Measurements from ENCODE around the gene DOC2B. TPM values are rescaled to one million over a fixed set of nuclear protein-coding genes. Genes with fewer than 3 reads are reported as not detected.

Gene DOC2B
- total RNA-seq (2021), result 2.1 to 2.7 TPM (median 2.5 TPM) in 3 replicates
- percentile 31 among the genes with signal in this experiment for Bru-seq, nascent RNA
- long read RNA-seq, experiment 1, full-length matches to known transcripts, result 3 of 6 reads
- long read RNA-seq, experiment 1, partial matches to known transcripts, result 0 of 6 reads
- long read RNA-seq, experiment 1, other reads (novel, unspliced or antisense), result 3 of 6 reads
- long read RNA-seq, experiment 2, partial matches to known transcripts, result 1 of 4 reads
- long read RNA-seq, experiment 2, other reads (novel, unspliced or antisense), result 3 of 4 reads
- long read RNA-seq, experiment 3, result 0 reads

- Mint-ChIP-seq H3K27me3 (ENCODE audit: low read depth) (peaks cover 52% of the 10 kb centered on the region), H3K27ac (no peak within 1 kb of the TSS), H3K4me3 (peak within 1 kb of the TSS; percentile 72), H3K4me1 (peaks cover 12% of the 10 kb centered on the region), H3K9me3 (no peaks in the 10 kb centered on the region), H3K36me3 (no peaks in the 10 kb centered on the region)
- ChIA-PET CTCF (interaction anchor here (1.2 to 1.4 kb wide), 4 partner anchors 8 to 204 kb away, joined by 3 to 4 read pairs (median 3); no protein-coding TSS in a partner anchor), POLR2A (no interaction called here)
- ATAC-seq (peak; percentile 66), DNase-seq (ENCODE audit: low spot score) (peak; percentile 54)
- no peak for TF ChIP-seq ZNF532 (CRISPR knock-in tag; IDR thresholded peaks at IDR 0.05; ENCODE audit: borderline replicate concordance)
- peak; percentile 96 for TF ChIP-seq ZBTB43 (CRISPR knock-in tag; IDR thresholded peaks at IDR 0.05)
Measured at GRCh38 chr17:181245-182049, at the start of gene DOC2B. Gene DOC2B, minus strand, starts transcription at chr17:181650. Its CDS starts 171 bp downstream, at chr17:181479.

GRCh38 chr17:230395-230770 lies 48.9 kb upstream of the DOC2B start:
- Mint-ChIP-seq H3K36me3 (no peaks in the 10 kb centered on the region), H3K27me3 (ENCODE audit: low read depth) (no peaks in the 10 kb centered on the region), H3K4me3 (no peak overlapping the region), H3K27ac (no peak overlapping the region), H3K4me1 (peaks cover 20% of the 10 kb centered on the region), H3K9me3 (no peaks in the 10 kb centered on the region)
- ATAC-seq (no peak), DNase-seq (ENCODE audit: low spot score) (no peak)
- CTCF ChIA-PET, result interaction anchor here (1.0 kb wide), 1 partner anchor 30 kb away, joined by 3 read pairs; no protein-coding TSS in a partner anchor
- TF ChIP-seq HMGXB4 (CRISPR knock-in tag; IDR thresholded peaks at IDR 0.05) (no peak), ELF4 (CRISPR knock-in tag; IDR thresholded peaks at IDR 0.05; ENCODE audit: low read depth) (no peak), IRF2 (CRISPR knock-in tag; IDR thresholded peaks at IDR 0.05; ENCODE audit: borderline replicate concordance, low read depth) (no peak), ZNF219 (CRISPR knock-in tag; IDR thresholded peaks at IDR 0.05; ENCODE audit: borderline replicate concordance) (no peak), SOX15 (CRISPR knock-in tag; IDR thresholded peaks at IDR 0.05) (no peak), MYBL2 (CRISPR knock-in tag; IDR thresholded peaks at IDR 0.05) (no peak), MXD4 (CRISPR knock-in tag; IDR thresholded peaks at IDR 0.05; ENCODE audit: borderline replicate concordance) (no peak), ZNF138 (CRISPR knock-in tag; conservative IDR thresholded peaks at IDR 0.05) (no peak), CREB1 (CRISPR knock-in tag; IDR thresholded peaks at IDR 0.05) (no peak)
- POLR2A ChIA-PET, result no interaction called here

- ChIA-PET CTCF (interaction anchor here (1.0 kb wide), 1 partner anchor 30 kb away, joined by 3 read pairs; no protein-coding TSS in a partner anchor), POLR2A (no interaction called here)
- H3K9me3 Mint-ChIP-seq, result no peaks in the 10 kb centered on the region
- H3K4me3 Mint-ChIP-seq, result no peak overlapping the region
- peaks cover 19% of the 10 kb centered on the region for H3K4me1 Mint-ChIP-seq
- H3K27ac Mint-ChIP-seq, result no peak overlapping the region
- ATAC-seq (no peak), DNase-seq (ENCODE audit: low spot score) (peak; percentile 6)
- no peaks in the 10 kb centered on the region for H3K27me3 Mint-ChIP-seq (ENCODE audit: low read depth)
- no peaks in the 10 kb centered on the region for H3K36me3 Mint-ChIP-seq
- TF ChIP-seq E2F4 (CRISPR knock-in tag; IDR thresholded peaks at IDR 0.05; ENCODE audit: borderline replicate concordance, low read depth), result no peak
- TF ChIP-seq ATF3 (CRISPR knock-in tag; conservative IDR thresholded peaks at IDR 0.05), result no peak
- no peak for TF ChIP-seq HMGXB4 (CRISPR knock-in tag; IDR thresholded peaks at IDR 0.05)
- no peak for TF ChIP-seq CTCF (IDR thresholded peaks at IDR 0.05)
- no peak for TF ChIP-seq CBFB (CRISPR knock-in tag; IDR thresholded peaks at IDR 0.05; ENCODE audit: low read depth)
Measured at GRCh38 chr17:229709-230394, 48.4 kb upstream of the DOC2B start.
